Mesendoderm (in vitro differentiated cells): ENCODE data around the gene SFR1.
A peak's percentile ranks its signal among the peaks of the same experiment; 100 is the strongest.

Experiments used
- DNase-seq: peaks from one replicate; pipeline ENCODE4 v3.0.0; 2013
- H2AK5ac ChIP-seq: 2 replicates; pipeline ENCODE4 v1.6.1; 2013; ENCODE audit warnings: low read length, inconsistent platforms
- H2BK120ac ChIP-seq: 2 replicates; pipeline ENCODE4 v1.6.1; 2013; ENCODE audit warnings: low read depth, mild to moderate bottlenecking, low read length, moderate library complexity, mixed read lengths
- H2BK15ac ChIP-seq: replicated peaks from 2 replicates; pipeline ENCODE4 v1.6.1; 2013; ENCODE audit warnings: low read depth, mild to moderate bottlenecking, moderate library complexity
- H2BK5ac ChIP-seq: 2 replicates; pipeline ENCODE4 v1.6.1; 2013; ENCODE audit warnings: low read length, inconsistent platforms
- H3K18ac ChIP-seq: 2 replicates; pipeline ENCODE4 v1.6.1; 2013; ENCODE audit warnings: mild to moderate bottlenecking, low read length, mixed read lengths
- H3K23ac ChIP-seq: one replicate; pipeline ENCODE4 v1.6.1; 2013; ENCODE audit warnings: low read length
- H3K27ac ChIP-seq: 2 replicates; pipeline ENCODE4 v1.5.1; 2013; ENCODE audit warnings: low read depth, mild to moderate bottlenecking, inconsistent platforms, low read length, moderate library complexity
- H3K27me3 ChIP-seq: 2 replicates; pipeline ENCODE4 v1.6.1; 2013; ENCODE audit warnings: low read length, control low read depth, mild to moderate bottlenecking, inconsistent platforms; ENCODE audit not compliant: insufficient read depth, poor library complexity
- H3K36me3 ChIP-seq: 2 replicates; pipeline ENCODE4 v1.6.1; 2013; ENCODE audit warnings: low read length, inconsistent platforms; ENCODE audit not compliant: control insufficient read depth, insufficient read depth
- H3K4ac ChIP-seq: one replicate; pipeline ENCODE4 v1.6.1; 2013; ENCODE audit warnings: low read depth, mild to moderate bottlenecking, low read length, moderate library complexity
- H3K4me1 ChIP-seq: 2 replicates; pipeline ENCODE4 v1.6.1; 2013; ENCODE audit warnings: low read depth, low read length, inconsistent platforms; ENCODE audit not compliant: control insufficient read depth
- H3K4me2 ChIP-seq: 2 replicates; pipeline ENCODE4 v1.6.1; 2013; ENCODE audit warnings: low read length
- H3K4me3 ChIP-seq: 2 replicates; pipeline ENCODE4 v1.5.1; 2013; ENCODE audit warnings: mild to moderate bottlenecking, low read length
- H3K56ac ChIP-seq: one replicate; pipeline ENCODE4 v1.6.1; 2013; ENCODE audit warnings: low read length
- H3K79me1 ChIP-seq: 2 replicates; pipeline ENCODE4 v1.6.1; 2013; ENCODE audit warnings: low read length, inconsistent platforms
- H3K79me2 ChIP-seq: 2 replicates; pipeline ENCODE4 v1.6.1; 2013; ENCODE audit warnings: mild to moderate bottlenecking, low read length; ENCODE audit not compliant: control insufficient read depth, insufficient read depth
- H3K9ac ChIP-seq: 2 replicates; pipeline ENCODE4 v1.6.1; 2013; ENCODE audit warnings: low read length, inconsistent platforms
- H4K5ac ChIP-seq: one replicate; pipeline ENCODE4 v1.6.1; 2013; ENCODE audit warnings: low read length
- H4K8ac ChIP-seq: one replicate; pipeline ENCODE4 v1.6.1; 2013; ENCODE audit warnings: low read depth, mild to moderate bottlenecking, control low read depth, low read length, moderate library complexity
- WGBS: extraction: QIAGEN DNeasy Blood & Tissue Kit; methylation state at CpG from one replicate; pipeline ENCODE4 v1.1.7; 2013; ENCODE audit warnings: low lambda C conversion rate, missing lambda C conversion rate; ENCODE audit not compliant: insufficient coverage; ENCODE audit errors: extremely low coverage; 5-methylcytosine and 5-hydroxymethylcytosine counted together

The SFR1 gene

DNA sequence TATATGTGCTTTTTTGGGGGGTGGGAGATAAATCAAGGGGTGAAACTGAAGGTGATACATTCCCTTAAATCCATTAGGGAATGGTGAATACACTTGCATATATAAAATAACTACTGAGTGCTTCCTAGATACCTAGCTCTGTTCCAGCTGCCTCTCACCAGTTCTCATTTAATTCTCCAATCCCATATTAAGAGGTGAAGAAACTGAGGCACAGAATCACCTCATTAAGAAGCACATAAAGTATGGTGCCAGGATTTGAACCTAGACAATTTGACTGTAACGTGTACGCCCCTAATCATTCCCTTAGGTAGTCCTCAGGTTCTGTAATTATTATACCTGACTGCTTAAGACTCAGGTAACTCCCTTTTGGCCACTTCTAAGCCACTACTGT is 1.5 kb upstream of the SFR1 start:
- no peak overlapping the region for H3K4ac ChIP-seq
- peak overlapping the region; percentile 51 for H3K18ac ChIP-seq
- H3K79me2 ChIP-seq, result no peaks in the 10 kb centered on the region
- DNase-seq, result no peak
- no CpG with 5 or more reads among the region's 2 CpGs for WGBS
- H4K8ac ChIP-seq, result no peak overlapping the region
- peak overlapping the region; percentile 23 for H3K4me2 ChIP-seq
- no peak overlapping the region for H4K5ac ChIP-seq
- H3K4me1 ChIP-seq, result no peaks in the 10 kb centered on the region
- peak overlapping the region; percentile 74 for H2BK15ac ChIP-seq
- peak overlapping the region; percentile 45 for H2BK120ac ChIP-seq
- H3K27ac ChIP-seq, result no peak overlapping the region
- H3K9ac ChIP-seq, result peak overlapping the region; percentile 54
- H3K56ac ChIP-seq, result peak overlapping the region; percentile 68
- no peaks in the 10 kb centered on the region for H3K79me1 ChIP-seq
- H3K27me3 ChIP-seq, result no peaks in the 10 kb centered on the region
- no peak overlapping the region for H3K23ac ChIP-seq
- no peaks in the 10 kb centered on the region for H3K36me3 ChIP-seq
- no peak overlapping the region for H3K4me3 ChIP-seq
- no peak overlapping the region for H2AK5ac ChIP-seq
- H2BK5ac ChIP-seq, result peak overlapping the region; percentile 18

DNA sequence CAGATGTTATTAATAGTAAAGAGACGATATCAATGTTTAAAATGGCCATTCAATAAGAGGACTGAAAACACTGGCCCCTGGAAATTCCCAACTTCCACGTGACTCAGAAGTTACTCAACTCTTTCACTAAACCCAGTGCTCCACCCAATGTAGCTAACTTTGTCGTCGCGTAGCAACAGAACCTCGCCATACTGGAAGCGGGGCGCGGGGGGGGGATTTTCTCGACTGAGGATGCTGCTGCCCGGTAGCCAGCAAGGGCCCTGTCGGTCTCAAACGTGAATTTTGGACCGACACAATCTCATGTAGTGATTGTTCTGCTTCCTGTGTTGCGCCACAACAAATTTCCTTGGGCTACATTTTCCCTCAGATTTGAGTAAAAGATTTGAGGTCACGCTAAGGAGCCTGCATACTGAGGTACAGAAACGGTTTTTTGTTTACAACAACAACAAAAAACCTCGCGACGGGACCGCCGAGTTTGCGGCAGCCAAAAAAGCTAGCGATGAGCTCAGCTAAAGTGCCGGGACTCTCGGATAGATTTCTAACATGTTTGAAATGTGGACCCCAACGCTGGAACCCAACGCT is 977 bp upstream of the SFR1 start:
- H3K23ac ChIP-seq, result peak overlapping the region; percentile 54
- no peaks in the 10 kb centered on the region for H3K36me3 ChIP-seq
- peak overlapping the region; percentile 98 for H3K27ac ChIP-seq
- H2AK5ac ChIP-seq, result no peak overlapping the region
- peak overlapping the region; percentile 86 for H3K9ac ChIP-seq
- H3K4me3 ChIP-seq, result peak overlapping the region; percentile 76
- H3K4me2 ChIP-seq, result peak overlapping the region; percentile 90
- H3K4me1 ChIP-seq, result no peaks in the 10 kb centered on the region
- peak overlapping the region; percentile 45 for H2BK120ac ChIP-seq
- H4K8ac ChIP-seq, result peak overlapping the region; percentile 91
- H3K56ac ChIP-seq, result peak overlapping the region; percentile 95
- DNase-seq, result peak; percentile 98
- H3K79me1 ChIP-seq, result no peaks in the 10 kb centered on the region
- WGBS, result no CpG with 5 or more reads among the region's 28 CpGs
- no peaks in the 10 kb centered on the region for H3K79me2 ChIP-seq
- peak overlapping the region; percentile 91 for H3K18ac ChIP-seq
- peak overlapping the region; percentile 74 for H2BK15ac ChIP-seq
- no peak overlapping the region for H4K5ac ChIP-seq
- peak overlapping the region; percentile 88 for H2BK5ac ChIP-seq
- H3K4ac ChIP-seq, result peak overlapping the region; percentile 56
- no peaks in the 10 kb centered on the region for H3K27me3 ChIP-seq

DNA sequence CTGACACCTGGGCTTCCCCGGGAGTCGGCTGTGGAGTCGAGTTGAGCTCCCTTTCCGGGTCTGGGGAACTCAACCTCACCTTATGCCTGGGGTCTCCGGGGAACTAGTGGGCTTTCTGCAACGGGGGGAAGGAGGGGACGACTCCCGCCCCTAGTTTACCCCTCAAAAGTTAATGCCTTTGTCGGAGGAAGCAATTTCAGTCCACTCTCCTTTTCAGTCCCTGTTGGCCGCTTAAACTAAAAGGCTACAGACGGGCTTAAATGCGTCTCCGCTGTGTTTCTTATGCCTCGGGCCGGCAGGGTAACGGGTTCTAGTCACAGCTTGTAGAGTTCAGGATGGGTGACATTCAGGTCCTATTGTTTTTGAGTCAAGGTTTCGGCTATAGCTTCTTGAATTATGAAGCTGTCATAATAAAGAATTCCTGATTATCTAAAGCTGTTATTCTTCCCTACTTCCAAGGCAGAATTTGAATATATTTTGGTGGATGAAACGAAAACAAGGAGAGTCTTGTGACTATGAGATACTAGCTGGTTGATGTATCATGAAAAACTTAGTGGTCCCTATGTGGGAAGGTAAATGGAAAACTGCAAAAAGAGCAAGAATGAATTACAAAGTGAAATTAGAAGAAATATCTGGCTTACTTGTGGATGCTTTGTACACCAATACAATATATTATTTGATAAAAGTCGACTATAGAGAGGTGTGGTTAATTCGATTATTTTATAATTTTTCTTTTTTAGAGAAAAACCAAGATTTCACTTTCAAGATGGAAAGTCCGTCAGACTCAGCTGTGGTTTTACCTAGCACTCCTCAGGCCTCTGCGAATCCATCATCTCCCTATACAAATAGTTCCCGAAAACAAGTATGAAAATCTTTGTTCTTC is 495 bp downstream of the SFR1 start:
- H3K9ac ChIP-seq, result peak overlapping the region; percentile 88
- H2BK120ac ChIP-seq, result no peak overlapping the region
- peak overlapping the region; percentile 80 for H3K4me3 ChIP-seq
- DNase-seq, result no peak
- H3K79me2 ChIP-seq, result no peaks in the 10 kb centered on the region
- H2BK5ac ChIP-seq, result no peak overlapping the region
- peak overlapping the region; percentile 73 for H3K27ac ChIP-seq
- H4K5ac ChIP-seq, result no peak overlapping the region
- peak overlapping the region; percentile 63 for H3K4me2 ChIP-seq
- no peak overlapping the region for H2AK5ac ChIP-seq
- H3K27me3 ChIP-seq, result no peaks in the 10 kb centered on the region
- H4K8ac ChIP-seq, result no peak overlapping the region
- peak overlapping the region; percentile 85 for H3K56ac ChIP-seq
- H3K79me1 ChIP-seq, result no peaks in the 10 kb centered on the region
- H3K18ac ChIP-seq, result peak overlapping the region; percentile 17
- H3K4me1 ChIP-seq, result peaks cover 2% of the 10 kb centered on the region
- H3K4ac ChIP-seq, result no peak overlapping the region
- H3K36me3 ChIP-seq, result no peaks in the 10 kb centered on the region
- no peak overlapping the region for H3K23ac ChIP-seq
- H2BK15ac ChIP-seq, result no peak overlapping the region
- WGBS, result no CpG with 5 or more reads among the region's 23 CpGs

DNA sequence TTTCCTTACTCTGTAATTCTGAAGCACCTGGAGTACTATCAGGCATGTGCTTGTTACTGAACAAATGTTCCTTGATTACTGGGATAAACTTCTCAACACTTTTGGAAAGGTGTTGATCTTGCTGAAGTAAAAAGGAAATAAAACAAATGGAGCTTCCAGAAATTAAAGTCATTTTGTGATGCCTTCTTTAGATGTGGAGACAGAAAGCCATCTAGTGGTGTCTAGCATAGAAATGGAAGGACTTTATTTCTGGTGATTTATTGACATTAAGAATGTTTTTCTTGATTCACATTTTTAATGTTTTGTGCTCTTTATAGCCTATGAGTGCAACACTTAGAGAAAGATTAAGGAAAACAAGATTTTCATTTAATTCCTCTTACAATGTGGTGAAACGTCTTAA is 1.4 kb downstream of the SFR1 start:
- Histone ChIP-seq H3K4me3 (no peak overlapping the region), H3K27me3 (no peaks in the 10 kb centered on the region), H3K4ac (no peak overlapping the region), H3K4me1 (peaks cover 2% of the 10 kb centered on the region), H3K23ac (no peak overlapping the region), H3K18ac (no peak overlapping the region), H2BK5ac (no peak overlapping the region), H3K4me2 (no peak overlapping the region), H3K27ac (no peak overlapping the region), H2BK15ac (no peak overlapping the region), H3K56ac (no peak overlapping the region), H4K5ac (no peak overlapping the region), H2BK120ac (no peak overlapping the region), H3K79me1 (no peaks in the 10 kb centered on the region), H3K9ac (peak overlapping the region; percentile 14), H4K8ac (no peak overlapping the region), H2AK5ac (no peak overlapping the region), H3K79me2 (no peaks in the 10 kb centered on the region), H3K36me3 (no peaks in the 10 kb centered on the region)
- peak; percentile 6 for DNase-seq
- no CpG with 5 or more reads among the region's 1 CpG for WGBS

DNA sequence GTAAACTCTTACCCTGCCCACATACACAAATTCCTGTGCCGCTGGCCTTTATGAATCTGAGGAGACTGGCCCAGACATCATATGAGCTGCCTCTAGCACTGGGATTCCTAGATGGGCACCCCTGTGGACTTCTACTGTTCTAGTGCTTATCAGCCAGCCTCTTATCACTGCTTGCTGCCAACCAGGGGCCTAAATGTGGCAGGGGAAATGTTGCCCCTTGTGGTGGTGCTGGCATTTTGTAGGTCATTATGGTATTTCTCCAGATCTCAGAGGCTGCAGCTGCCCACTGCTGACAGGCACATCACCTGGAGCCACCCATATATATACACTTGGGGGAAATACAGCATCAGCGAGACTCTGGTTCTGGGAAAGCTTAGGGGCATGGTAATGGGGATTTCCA is 5.4 kb downstream of the SFR1 start:
- H2BK120ac ChIP-seq, result no peak overlapping the region
- H3K4me1 ChIP-seq, result peaks cover 2% of the 10 kb centered on the region
- no CpG with 5 or more reads among the region's 2 CpGs for WGBS
- no peak overlapping the region for H3K27ac ChIP-seq
- H3K9ac ChIP-seq, result no peak overlapping the region
- H3K27me3 ChIP-seq, result no peaks in the 10 kb centered on the region
- no peak overlapping the region for H3K23ac ChIP-seq
- H4K5ac ChIP-seq, result no peak overlapping the region
- H3K56ac ChIP-seq, result no peak overlapping the region
- no peak overlapping the region for H3K4me2 ChIP-seq
- no peak overlapping the region for H4K8ac ChIP-seq
- H3K4me3 ChIP-seq, result no peak overlapping the region
- no peak overlapping the region for H3K18ac ChIP-seq
- DNase-seq, result peak; percentile 78
- no peak overlapping the region for H2AK5ac ChIP-seq
- no peak overlapping the region for H2BK15ac ChIP-seq
- H3K36me3 ChIP-seq, result no peaks in the 10 kb centered on the region
- no peaks in the 10 kb centered on the region for H3K79me1 ChIP-seq
- no peaks in the 10 kb centered on the region for H3K79me2 ChIP-seq
- H2BK5ac ChIP-seq, result no peak overlapping the region
- no peak overlapping the region for H3K4ac ChIP-seq
